GM21381 (cell line): Measurements from ENCODE around the gene FLRT1.

ENCODE experiments used
- ATAC-seq: cut with Tn5 transposase; IDR thresholded peaks from one replicate; pipeline ENCODE4 v1.9.1; 2021; ENCODE audit warnings: mild to moderate bottlenecking, moderate library complexity; ENCODE audit not compliant: unreplicated experiment

FLRT1 gene

DNA sequence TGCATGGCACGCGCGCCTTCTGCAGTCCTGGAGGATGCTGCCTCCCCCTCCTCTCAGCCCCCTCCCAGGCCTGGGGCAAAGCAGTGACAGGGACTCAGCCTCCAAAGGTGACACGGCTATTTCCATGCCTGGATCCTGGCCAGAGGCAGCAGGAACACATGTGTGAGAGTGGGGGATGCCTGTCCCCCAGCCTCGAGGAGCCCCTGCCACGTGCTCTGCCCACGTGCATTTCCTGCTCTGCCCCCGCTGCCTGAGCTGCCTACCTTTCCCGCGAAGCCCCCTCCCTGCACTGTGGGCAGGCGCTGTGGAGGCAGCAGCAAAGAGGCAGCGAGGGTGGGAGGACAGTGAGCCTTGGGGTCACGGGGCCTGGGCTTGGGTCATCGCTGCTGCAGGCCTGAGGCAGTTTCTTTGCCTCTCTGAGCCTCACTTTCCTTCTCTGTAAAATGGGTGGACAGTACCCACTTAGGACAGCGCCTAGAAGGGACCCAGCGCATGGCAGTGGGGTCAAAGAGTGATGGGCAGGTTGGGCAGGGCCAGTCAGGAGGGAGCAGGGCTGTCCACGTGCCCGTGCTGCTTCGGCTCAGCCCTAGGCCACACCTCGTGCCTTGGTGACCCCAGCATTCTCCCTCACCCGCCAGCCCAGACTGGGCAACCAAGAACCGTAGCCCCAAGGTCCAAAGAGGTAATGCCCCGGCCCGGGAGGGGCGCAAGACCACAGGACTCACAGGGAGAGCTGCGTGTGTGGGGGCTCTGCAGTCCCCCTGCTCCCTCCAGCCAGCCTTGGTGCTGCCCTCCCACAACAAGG lies 48.6 kb downstream of the FLRT1 start:
- ATAC-seq = no peak

DNA sequence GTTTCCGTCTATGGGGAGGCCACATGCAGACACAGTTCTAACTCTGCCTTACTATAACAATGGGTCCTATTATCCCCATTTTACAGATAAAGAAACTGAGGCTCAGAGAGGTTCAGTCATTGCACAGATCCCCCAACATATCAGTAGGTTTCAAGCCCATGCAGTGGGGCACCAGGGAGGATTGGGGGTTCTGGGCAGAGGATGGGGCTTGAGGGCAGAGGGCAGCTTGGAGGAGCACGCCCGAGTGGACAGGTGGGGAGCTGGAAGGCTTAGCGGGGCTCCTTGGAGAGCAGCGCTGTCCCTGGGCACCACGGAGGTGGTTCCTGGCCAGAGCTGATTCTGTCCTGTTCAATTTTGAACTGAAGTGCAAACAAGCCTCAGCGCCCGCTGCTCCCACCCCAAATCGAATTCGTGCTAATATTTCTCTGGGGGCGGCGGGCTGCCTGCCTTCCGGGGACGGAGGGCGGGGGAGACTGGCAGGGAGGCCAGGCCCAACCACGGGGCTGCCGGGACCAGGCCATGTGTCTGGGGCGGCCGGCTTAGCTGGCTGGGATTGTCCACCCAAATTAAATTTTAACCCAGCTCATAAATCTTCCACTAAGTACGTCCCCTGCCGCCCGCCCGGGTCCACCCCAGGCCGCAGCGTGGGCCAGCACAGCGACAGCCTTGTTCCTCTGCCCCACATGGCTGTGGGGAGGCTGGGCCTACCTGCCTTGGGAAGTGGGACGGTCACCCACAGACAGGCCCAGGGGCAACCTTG lies 49.4 kb downstream of the FLRT1 start:
- no peak for ATAC-seq
